ENCODE results near the gene GLTP. TPM values are rescaled to one million over a fixed set of nuclear protein-coding genes. Genes with fewer than 3 reads are reported as not detected.

GLTP gene
- polyA plus RNA-seq, 3 donors = 30.9 to 43.5 (median 37.0) TPM

- no peak for DNase-seq (ENCODE audit: low read depth in 3 of 3, low spot score in 2 of 3)
Observed at GRCh38 chr12:109847142-109847735, 33.1 kb downstream of the GLTP start.

- no peak for DNase-seq (ENCODE audit: low read depth in 3 of 3, low spot score in 2 of 3)
Observed at GRCh38 chr12:109845824-109846205, 34.5 kb downstream of the GLTP start.

- DNase-seq (ENCODE audit: low read depth in 3 of 3, low spot score in 2 of 3) = peak in 1 of 3 donors; percentile 69
Observed at GRCh38 chr12:109844983-109845823, 35.1 kb downstream of the GLTP start.

- no peak for DNase-seq (ENCODE audit: low read depth in 3 of 3, low spot score in 2 of 3)
Observed at GRCh38 chr12:109844091-109844490, 36.2 kb downstream of the GLTP start.

GRCh38 chr12:109842021-109842420, 38.3 kb downstream of the GLTP start:
- DNase-seq (ENCODE audit: low read depth in 3 of 3, low spot score in 2 of 3) = no peak

GRCh38 chr12:109841356-109841755, 39.0 kb downstream of the GLTP start:
- DNase-seq (ENCODE audit: low read depth in 3 of 3, low spot score in 2 of 3) = no peak

GRCh38 chr12:109840305-109841074, 39.9 kb downstream of the GLTP start:
- no peak for DNase-seq (ENCODE audit: low read depth in 3 of 3, low spot score in 2 of 3)

GRCh38 chr12:109839444-109839843, 40.9 kb downstream of the GLTP start:
- no peak for DNase-seq (ENCODE audit: low read depth in 3 of 3, low spot score in 2 of 3)

- no peak for DNase-seq (ENCODE audit: low read depth in 3 of 3, low spot score in 2 of 3)
Observed at GRCh38 chr12:109836916-109837315, 43.4 kb downstream of the GLTP start.

- DNase-seq (ENCODE audit: low read depth in 3 of 3, low spot score in 2 of 3) = no peak
Observed at GRCh38 chr12:109835827-109836226, 44.5 kb downstream of the GLTP start.

GRCh38 chr12:109833307-109834189, 46.8 kb downstream of the GLTP start, which contains the start of gene TRPV4:
TSS of gene TRPV4 (minus strand) at chr12:109833398. CDS start at chr12:109814796, 18,602 bp downstream.
- peak in 1 of 3 donors; percentile 30 for DNase-seq (ENCODE audit: low read depth in 3 of 3, low spot score in 2 of 3)

GRCh38 chr12:109832541-109833306, 47.6 kb downstream of the GLTP start:
- no peak for DNase-seq (ENCODE audit: low read depth in 3 of 3, low spot score in 2 of 3)

- DNase-seq (ENCODE audit: low read depth in 3 of 3, low spot score in 2 of 3) = no peak
Observed at GRCh38 chr12:109831929-109832328, 48.4 kb downstream of the GLTP start.

GRCh38 chr12:109831365-109831764, 49.0 kb downstream of the GLTP start:
- no peak for DNase-seq (ENCODE audit: low read depth in 3 of 3, low spot score in 2 of 3)

- DNase-seq (ENCODE audit: low read depth in 3 of 3, low spot score in 2 of 3) = no peak
Observed at GRCh38 chr12:109830718-109831117, 49.6 kb downstream of the GLTP start.

- no peak for DNase-seq (ENCODE audit: low read depth in 3 of 3, low spot score in 2 of 3)
Observed at GRCh38 chr12:109830267-109830666, 50.1 kb downstream of the GLTP start.

GRCh38 chr12:109829667-109830066, 50.7 kb downstream of the GLTP start:
- no peak for DNase-seq (ENCODE audit: low read depth in 3 of 3, low spot score in 2 of 3)

GRCh38 chr12:109828754-109829511, 51.4 kb downstream of the GLTP start:
- DNase-seq (ENCODE audit: low read depth in 3 of 3, low spot score in 2 of 3) = no peak
